Measurements from ENCODE around the gene SEPTIN5.

DNA sequence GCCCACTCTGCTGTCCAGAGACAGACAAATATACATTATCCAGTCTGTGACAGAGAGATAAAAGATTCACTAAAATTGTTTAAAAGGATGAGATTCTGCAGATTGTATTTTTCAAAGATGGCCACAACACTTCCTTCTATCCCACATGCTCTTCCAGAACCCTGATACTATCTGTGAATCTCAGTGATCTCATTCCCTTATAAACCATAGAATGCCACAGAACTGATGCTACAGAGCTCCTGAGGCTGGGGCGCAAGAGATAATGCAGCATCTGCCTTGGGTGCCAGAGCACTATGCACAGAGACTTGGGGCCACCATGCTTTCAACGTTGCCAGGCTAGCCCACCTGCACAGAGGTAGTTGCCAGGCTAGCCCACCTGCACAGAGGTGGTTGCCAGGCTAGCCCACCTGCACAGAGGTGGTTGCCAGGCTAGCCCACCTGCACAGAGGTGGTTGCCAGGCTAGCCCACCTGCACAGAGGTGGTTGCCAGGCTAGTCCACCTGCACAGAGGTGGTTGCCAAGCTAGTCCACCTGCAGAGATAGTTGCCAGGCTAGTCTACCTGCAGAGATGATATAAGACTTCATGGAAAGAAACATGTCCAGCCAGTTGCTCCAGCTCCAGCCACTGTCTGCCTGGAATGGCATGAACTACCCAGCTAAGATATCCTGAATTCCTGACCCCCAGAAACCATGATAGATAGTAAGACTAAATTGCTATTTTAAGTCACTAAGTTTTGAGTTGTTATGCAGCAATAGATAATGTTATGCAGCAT, 17.6 kb upstream of the SEPTIN5 start:
- TF ChIP-seq CTCF (IDR thresholded peaks at IDR 0.05), result no peak
- TF ChIP-seq RAD21 (IDR thresholded peaks at IDR 0.05; ENCODE audit: low read length), result no peak
- TF ChIP-seq REST (IDR thresholded peaks at IDR 0.05; ENCODE audit: low read depth, low read length), result no peak
- TF ChIP-seq POLR2AphosphoS5 (IDR thresholded peaks at IDR 0.05; ENCODE audit: low read depth, low read length), result no peak
- peak; percentile 31; the same call in 1 of the 2 replicates for TF ChIP-seq TCF12 (IDR thresholded peaks at IDR 0.05)
- TF ChIP-seq MXI1 (IDR thresholded peaks at IDR 0.05; ENCODE audit: low read depth, low read length), result peak; percentile 55; the same call in 1 of the 2 replicates
- no peak for TF ChIP-seq YY1 (IDR thresholded peaks at IDR 0.05; ENCODE audit: low read depth)
- no peak for TF ChIP-seq FOSL2 (IDR thresholded peaks at IDR 0.05; ENCODE audit: borderline replicate concordance, low read depth)
- TF ChIP-seq USF2 (IDR thresholded peaks at IDR 0.05; ENCODE audit: borderline replicate concordance, low read depth, low read length), result no peak
- no peak for TF ChIP-seq MAX (IDR thresholded peaks at IDR 0.05; ENCODE audit: low read depth)
- no peak for TF ChIP-seq MEF2A (IDR thresholded peaks at IDR 0.05; ENCODE audit: borderline replicate concordance, low read depth)
